ENCODE data around the gene KAT8. TPM values are rescaled to one million over a fixed set of nuclear protein-coding genes. Genes with fewer than 3 reads are reported as not detected.

Gene KAT8
- total RNA-seq, 1 donor from 2014 or later = 61.2 TPM

DNA sequence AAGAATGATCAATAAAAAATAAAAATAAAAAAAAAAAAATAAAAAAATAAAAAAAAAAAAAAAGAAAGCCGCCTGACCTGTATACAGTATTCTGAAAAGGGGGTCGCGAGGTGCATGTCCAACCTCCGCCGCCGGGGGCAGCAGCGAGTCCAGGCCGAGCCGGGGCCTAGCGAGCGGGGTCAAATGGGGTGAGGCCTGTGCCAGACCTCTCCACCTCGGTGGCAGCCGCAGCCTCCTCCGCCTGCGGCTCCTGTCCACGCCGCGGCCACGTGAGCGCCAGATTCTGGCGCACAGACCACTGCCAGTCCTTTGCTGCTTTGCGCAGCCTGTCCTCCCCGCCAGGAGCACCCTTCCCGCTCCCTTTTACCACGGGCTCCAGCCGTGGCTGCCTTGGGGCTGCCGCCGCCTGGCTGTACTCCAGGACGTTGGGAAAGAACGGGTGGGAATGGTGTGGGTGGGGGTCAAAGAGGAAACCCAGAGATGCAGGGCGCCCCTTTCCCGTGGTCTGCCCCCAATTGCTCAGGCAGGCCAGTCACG, 11.7 kb upstream of the KAT8 start:
- no peak overlapping the region for H3K4me3 Mint-ChIP-seq (ENCODE audit: low read depth)
- intact Hi-C loops (cut with micrococcal nuclease) = loop anchor here (5.0 to 10.0 kb wide), 4 partner anchors 33 to 769 kb away; partner anchors contain the start of genes ARMC5, SRCAP, ZNF267 and ZNF646
- H3K27ac Mint-ChIP-seq = peak overlapping the region; percentile 66
- DNase-seq (ENCODE audit: low spot score) = peak; percentile 72
- no peaks in the 10 kb centered on the region for H3K9me3 Mint-ChIP-seq
- H3K36me3 Mint-ChIP-seq (ENCODE audit: low read depth) = peaks cover 17% of the 10 kb centered on the region
- H3K27me3 Mint-ChIP-seq (ENCODE audit: low read depth) = no peaks in the 10 kb centered on the region
- H3K4me1 Mint-ChIP-seq (ENCODE audit: low read depth) = peaks cover 18% of the 10 kb centered on the region

- Mint-ChIP-seq H3K27ac (peak overlapping the region; percentile 91), H3K9me3 (no peaks in the 10 kb centered on the region), H3K4me1 (ENCODE audit: low read depth) (peaks cover 18% of the 10 kb centered on the region), H3K36me3 (ENCODE audit: low read depth) (peaks cover 27% of the 10 kb centered on the region), H3K27me3 (ENCODE audit: low read depth) (no peaks in the 10 kb centered on the region), H3K4me3 (ENCODE audit: low read depth) (peak overlapping the region; percentile 85)
- intact Hi-C loops (cut with micrococcal nuclease) = loop anchor here (5.0 to 10.0 kb wide), 4 partner anchors 34 to 768 kb away; partner anchors contain the start of genes ARMC5, SRCAP, ZNF267 and ZNF646
- DNase-seq (ENCODE audit: low spot score) = no peak
Measured at GRCh38 chr16:31106509-31107464, 10.7 kb upstream of the KAT8 start.

DNA sequence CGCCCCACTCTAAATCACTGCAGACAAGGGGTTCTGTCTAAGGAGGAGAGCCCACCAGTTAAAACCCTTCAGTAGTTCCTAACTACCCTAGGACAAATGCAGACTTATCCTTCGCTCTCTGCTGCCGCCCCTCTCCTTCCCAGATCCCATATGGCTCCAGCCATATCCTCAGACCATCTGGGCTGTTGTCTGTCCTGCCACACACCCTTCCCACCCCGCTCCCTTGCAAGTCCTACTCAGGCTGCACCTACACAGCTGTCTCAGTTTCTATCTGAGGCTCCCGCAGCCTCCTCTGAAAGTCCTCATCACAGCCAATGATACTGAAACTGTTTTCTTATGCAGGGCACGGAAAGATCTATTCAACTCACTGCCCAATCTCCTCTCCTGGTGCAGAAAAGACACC, 10.0 kb upstream of the KAT8 start:
- Mint-ChIP-seq H3K36me3 (ENCODE audit: low read depth) (peaks cover 34% of the 10 kb centered on the region), H3K4me3 (ENCODE audit: low read depth) (peak overlapping the region; percentile 85), H3K27ac (peak overlapping the region; percentile 91), H3K27me3 (ENCODE audit: low read depth) (no peaks in the 10 kb centered on the region), H3K9me3 (no peaks in the 10 kb centered on the region), H3K4me1 (ENCODE audit: low read depth) (peaks cover 18% of the 10 kb centered on the region)
- intact Hi-C loops (cut with micrococcal nuclease) = loop anchor here (5.0 to 10.0 kb wide), 4 partner anchors 35 to 767 kb away; partner anchors contain the start of genes ARMC5, SRCAP, ZNF267 and ZNF646
- DNase-seq (ENCODE audit: low spot score) = no peak

GRCh38 chr16:31108035-31108793, 9.2 kb upstream of the KAT8 start, which contains the start of gene BCKDK:
Gene BCKDK (plus strand): TSS chr16:31108386. CDS start chr16:31109224, 838 bp downstream.
- peaks cover 18% of the 10 kb centered on the region for H3K4me1 Mint-ChIP-seq (ENCODE audit: low read depth)
- intact Hi-C loops (cut with micrococcal nuclease) = loop anchor here (2.0 to 10.0 kb wide), 6 partner anchors 13 to 767 kb away; partner anchors contain the start of genes ARMC5, SRCAP, VKORC1 and ZNF267
- H3K36me3 Mint-ChIP-seq (ENCODE audit: low read depth) = peaks cover 38% of the 10 kb centered on the region
- no peaks in the 10 kb centered on the region for H3K27me3 Mint-ChIP-seq (ENCODE audit: low read depth)
- H3K27ac Mint-ChIP-seq = peak within 1 kb of the TSS; percentile 91
- peak; percentile 65 for DNase-seq (ENCODE audit: low spot score)
- no peaks in the 10 kb centered on the region for H3K9me3 Mint-ChIP-seq
- H3K4me3 Mint-ChIP-seq (ENCODE audit: low read depth) = peak within 1 kb of the TSS; percentile 85

DNA sequence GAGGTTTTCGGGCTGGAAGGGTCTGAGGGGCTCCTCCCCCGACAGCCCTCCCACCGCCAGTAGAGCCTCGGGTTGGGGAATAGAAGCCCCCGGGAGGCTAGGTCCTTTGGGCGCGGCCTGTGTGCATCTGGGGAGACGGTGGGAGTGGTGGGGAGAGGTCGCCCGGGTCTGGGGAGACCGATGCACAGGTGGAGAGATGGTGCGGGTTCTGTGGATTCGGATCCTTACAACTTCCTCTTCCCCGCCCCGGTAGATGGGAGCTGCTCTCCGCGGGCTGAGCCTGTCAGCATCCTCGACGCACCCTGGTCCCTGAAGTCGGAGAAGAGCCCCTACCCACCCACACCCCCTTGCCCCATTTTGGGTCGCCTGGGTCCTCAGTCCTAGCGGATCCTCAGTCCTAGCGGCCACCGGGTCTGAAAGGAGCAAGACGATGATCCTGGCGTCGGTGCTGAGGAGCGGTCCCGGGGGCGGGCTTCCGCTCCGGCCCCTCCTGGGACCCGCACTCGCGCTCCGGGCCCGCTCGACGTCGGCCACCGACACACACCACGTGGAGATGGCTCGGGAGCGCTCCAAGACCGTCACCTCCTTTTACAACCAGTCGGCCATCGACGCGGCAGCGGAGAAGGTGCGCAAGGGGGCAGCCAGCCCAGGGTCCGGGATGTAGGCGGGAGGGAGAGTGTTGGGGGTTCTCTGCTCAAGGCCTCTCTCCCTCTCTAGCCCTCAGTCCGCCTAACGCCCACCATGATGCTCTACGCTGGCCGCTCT, 8.5 kb upstream of the KAT8 start:
- Mint-ChIP-seq H3K4me1 (ENCODE audit: low read depth) (peaks cover 21% of the 10 kb centered on the region), H3K27ac (no peak overlapping the region), H3K27me3 (ENCODE audit: low read depth) (no peaks in the 10 kb centered on the region), H3K4me3 (ENCODE audit: low read depth) (peak overlapping the region; percentile 84), H3K9me3 (no peaks in the 10 kb centered on the region), H3K36me3 (ENCODE audit: low read depth) (peaks cover 38% of the 10 kb centered on the region)
- DNase-seq (ENCODE audit: low spot score) = no peak
- intact Hi-C loops (cut with micrococcal nuclease) = loop anchor here (2.0 to 10.0 kb wide), 6 partner anchors 14 to 766 kb away; partner anchors contain the start of genes ARMC5, SRCAP, VKORC1 and ZNF267

- peak overlapping the region; percentile 84 for H3K4me3 Mint-ChIP-seq (ENCODE audit: low read depth)
- intact Hi-C loops (cut with micrococcal nuclease) = loop anchor here (2.0 to 10.0 kb wide), 6 partner anchors 15 to 765 kb away; partner anchors contain the start of genes ARMC5, SRCAP, VKORC1 and ZNF267
- H3K4me1 Mint-ChIP-seq (ENCODE audit: low read depth) = peaks cover 23% of the 10 kb centered on the region
- no peaks in the 10 kb centered on the region for H3K9me3 Mint-ChIP-seq
- H3K36me3 Mint-ChIP-seq (ENCODE audit: low read depth) = peaks cover 38% of the 10 kb centered on the region
- H3K27ac Mint-ChIP-seq = peak overlapping the region; percentile 80
- H3K27me3 Mint-ChIP-seq (ENCODE audit: low read depth) = no peaks in the 10 kb centered on the region
- DNase-seq (ENCODE audit: low spot score) = no peak
Measured at GRCh38 chr16:31109622-31110021, 7.8 kb upstream of the KAT8 start.

DNA sequence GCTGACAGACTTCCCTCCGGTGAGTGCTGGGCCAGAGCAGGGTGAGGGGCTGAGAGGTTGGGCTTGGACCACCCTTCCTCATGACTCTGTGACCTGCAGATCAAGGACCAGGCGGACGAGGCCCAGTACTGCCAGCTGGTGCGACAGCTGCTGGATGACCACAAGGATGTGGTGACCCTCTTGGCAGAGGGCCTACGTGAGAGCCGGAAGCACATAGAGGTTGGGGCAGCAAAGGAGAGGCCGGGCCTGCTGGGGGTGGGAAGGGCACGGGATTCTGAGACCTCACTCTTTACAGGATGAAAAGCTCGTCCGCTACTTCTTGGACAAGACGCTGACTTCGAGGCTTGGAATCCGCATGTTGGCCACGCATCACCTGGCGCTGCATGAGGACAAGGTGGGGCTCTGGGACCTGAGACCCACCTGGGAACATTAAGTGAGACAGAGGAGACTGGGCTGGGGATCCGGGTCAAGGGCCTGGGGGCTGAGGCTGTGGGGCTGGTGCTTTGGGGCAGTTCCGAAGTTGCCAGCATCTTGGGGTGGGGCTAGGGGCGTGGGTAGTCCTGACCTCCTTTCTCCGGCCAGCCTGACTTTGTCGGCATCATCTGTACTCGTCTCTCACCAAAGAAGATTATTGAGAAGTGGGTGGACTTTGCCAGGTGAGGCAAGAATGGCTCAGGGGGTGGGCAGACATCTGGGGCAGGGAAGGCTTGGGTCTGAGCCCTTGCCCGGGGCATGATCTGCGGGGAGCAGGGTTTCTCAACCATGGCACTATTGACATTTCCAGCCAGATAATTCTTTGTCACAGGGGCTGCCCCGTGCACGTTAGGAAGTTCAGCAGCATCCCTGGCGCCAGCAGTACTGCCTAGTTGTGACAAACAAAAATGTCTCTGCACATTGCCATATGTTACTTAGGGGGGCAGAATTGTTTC, 7.1 kb upstream of the KAT8 start:
- no peaks in the 10 kb centered on the region for H3K27me3 Mint-ChIP-seq (ENCODE audit: low read depth)
- intact Hi-C loops (cut with micrococcal nuclease) = no loop called here

DNA sequence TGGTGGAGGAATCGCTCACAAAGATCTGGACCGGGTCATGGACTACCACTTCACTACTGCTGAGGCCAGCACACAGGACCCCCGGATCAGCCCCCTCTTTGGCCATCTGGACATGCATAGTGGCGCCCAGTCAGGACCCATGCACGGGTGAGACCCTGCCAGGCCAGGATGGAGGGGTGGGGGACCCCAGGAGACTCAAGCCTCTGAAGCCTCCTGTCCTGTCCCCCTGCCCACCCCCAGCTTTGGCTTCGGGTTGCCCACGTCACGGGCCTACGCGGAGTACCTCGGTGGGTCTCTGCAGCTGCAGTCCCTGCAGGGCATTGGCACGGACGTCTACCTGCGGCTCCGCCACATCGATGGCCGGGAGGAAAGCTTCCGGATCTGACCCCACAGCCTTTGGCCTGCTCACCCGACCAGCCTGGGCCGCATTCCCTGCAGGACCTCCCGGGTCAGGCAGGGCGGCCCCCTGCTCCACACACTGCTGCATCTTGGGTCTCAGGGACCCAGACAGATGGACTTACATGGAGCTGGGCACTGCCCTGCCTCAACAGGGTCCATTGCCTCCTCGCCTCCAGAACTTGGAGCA, 5.5 kb upstream of the KAT8 start:
- H3K27ac Mint-ChIP-seq = no peak overlapping the region
- peak overlapping the region; percentile 13 for H3K4me3 Mint-ChIP-seq (ENCODE audit: low read depth)
- DNase-seq (ENCODE audit: low spot score) = no peak
- H3K36me3 Mint-ChIP-seq (ENCODE audit: low read depth) = peaks cover 42% of the 10 kb centered on the region
- H3K27me3 Mint-ChIP-seq (ENCODE audit: low read depth) = no peaks in the 10 kb centered on the region
- peaks cover 19% of the 10 kb centered on the region for H3K4me1 Mint-ChIP-seq (ENCODE audit: low read depth)
- H3K9me3 Mint-ChIP-seq = no peaks in the 10 kb centered on the region
- intact Hi-C loops (cut with micrococcal nuclease) = no loop called here

More for the DNA sequence above, 7.1 kb upstream of the KAT8 start:
- H3K36me3 Mint-ChIP-seq (ENCODE audit: low read depth) = peaks cover 38% of the 10 kb centered on the region
- peak overlapping the region; percentile 84 for H3K4me3 Mint-ChIP-seq (ENCODE audit: low read depth)
- H3K9me3 Mint-ChIP-seq = no peaks in the 10 kb centered on the region
- no peak overlapping the region for H3K27ac Mint-ChIP-seq
- H3K4me1 Mint-ChIP-seq (ENCODE audit: low read depth) = peaks cover 23% of the 10 kb centered on the region
- DNase-seq (ENCODE audit: low spot score) = no peak

GRCh38 chr16:31112711-31113110, 4.8 kb upstream of the KAT8 start:
- Mint-ChIP-seq H3K36me3 (ENCODE audit: low read depth) (peaks cover 42% of the 10 kb centered on the region), H3K27me3 (ENCODE audit: low read depth) (no peaks in the 10 kb centered on the region), H3K9me3 (no peaks in the 10 kb centered on the region), H3K4me3 (ENCODE audit: low read depth) (no peak overlapping the region), H3K4me1 (ENCODE audit: low read depth) (peaks cover 14% of the 10 kb centered on the region), H3K27ac (peak overlapping the region; percentile 22)
- no peak for DNase-seq (ENCODE audit: low spot score)
- intact Hi-C loops (cut with micrococcal nuclease) = no loop called here

DNA sequence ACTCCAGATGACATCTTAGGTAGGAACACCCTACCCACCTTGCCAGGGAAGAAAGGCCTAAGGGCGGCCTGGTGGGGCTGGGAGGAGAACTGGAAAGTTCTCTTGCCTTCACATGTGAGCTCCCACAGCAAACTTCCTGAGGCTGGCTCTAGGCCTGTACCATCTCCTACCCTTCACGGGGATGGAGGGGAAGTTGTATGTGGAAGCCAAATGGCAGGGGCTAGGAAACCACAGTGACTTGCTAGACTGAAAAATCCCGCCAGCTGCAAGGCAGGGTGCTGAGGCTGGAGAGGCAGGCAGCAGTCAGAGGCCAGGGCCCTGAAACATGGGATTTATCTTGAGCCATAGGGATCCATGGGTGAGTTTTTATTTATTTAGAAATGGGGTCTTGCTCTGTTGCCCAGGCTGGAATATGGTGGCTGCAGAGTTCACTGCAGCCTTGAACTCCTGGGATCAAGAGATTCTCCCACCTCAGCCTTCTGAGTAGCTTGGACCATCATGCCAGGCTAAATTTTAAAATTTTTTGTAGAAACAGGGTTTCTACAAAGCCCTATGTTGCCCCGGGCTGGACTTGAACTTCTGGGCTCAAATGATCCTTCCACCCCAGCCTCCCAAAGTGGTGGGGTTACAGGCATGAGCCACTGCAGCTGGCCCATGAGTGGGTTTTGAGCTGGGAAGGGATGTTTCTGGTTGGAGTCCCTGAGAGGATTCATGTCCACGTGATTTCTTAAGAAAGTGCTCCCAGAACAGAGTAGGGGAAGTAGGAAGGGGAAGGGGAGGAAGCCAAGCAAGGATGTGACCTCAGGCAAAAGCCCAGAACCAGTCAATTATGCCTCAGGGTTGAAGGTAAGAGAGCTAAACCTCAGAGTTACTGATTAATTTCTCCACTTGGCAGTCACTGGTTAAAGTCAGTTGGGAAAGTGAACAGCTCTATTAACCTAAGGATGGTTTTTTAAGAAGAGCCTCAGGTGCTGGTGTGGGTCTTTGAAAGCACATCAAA, 4.0 kb upstream of the KAT8 start:
- intact Hi-C loops (cut with micrococcal nuclease) = no loop called here
- H3K4me3 Mint-ChIP-seq (ENCODE audit: low read depth) = no peak overlapping the region
- DNase-seq (ENCODE audit: low spot score) = no peak
- no peaks in the 10 kb centered on the region for H3K9me3 Mint-ChIP-seq
- peaks cover 16% of the 10 kb centered on the region for H3K4me1 Mint-ChIP-seq (ENCODE audit: low read depth)
- peaks cover 44% of the 10 kb centered on the region for H3K36me3 Mint-ChIP-seq (ENCODE audit: low read depth)
- H3K27ac Mint-ChIP-seq = peak overlapping the region; percentile 22
- H3K27me3 Mint-ChIP-seq (ENCODE audit: low read depth) = no peaks in the 10 kb centered on the region

All from activated T-helper 2 cell treated with anti-CD3 and anti-CD28 coated beads, Interferon-gamma antibody, Interleukin-2, Interleukin-4, amounts not matched to agents 10 μg/mL and 5 μg/mL and 100 μg/mL, durations not matched to agents 14 hours and 24 hours and 36 hours (primary cell).